Measurements from ENCODE around the gene VSTM5. TPM values are rescaled to one million over a fixed set of nuclear protein-coding genes. Genes with fewer than 3 reads are reported as not detected.

Gene VSTM5
- total and polyA plus RNA-seq, 2 of the 8 experiments (the other 6 are each of a cell fraction or from before 2014, with no cell fraction given), result 0.22 to 0.70 TPM

GRCh38 chr11:93843906-93844305 lies 6.5 kb downstream of the VSTM5 start:
- Histone ChIP-seq H2BK12ac (ENCODE audit: low read depth, low read length) (no peak overlapping the region), H2BK5ac (ENCODE audit: low read depth, low read length) (no peak overlapping the region), H3K79me2 (ENCODE audit: control insufficient read depth in 1 of 2, insufficient read depth in 2 of 2, low read length in 2 of 2) (no peaks in the 10 kb centered on the region), H3K23me2 (ENCODE audit: low read depth, low read length) (no peaks in the 10 kb centered on the region), H3K4ac (replicated peaks; ENCODE audit: insufficient read length, low read depth, low read length) (no peak overlapping the region), H2BK20ac (ENCODE audit: low read length) (no peak overlapping the region), H3K4me3 (ENCODE audit: extremely low read depth in 1 of 4, insufficient read depth in 2 of 4, low read depth in 3 of 4, low read length in 4 of 4) (no peak overlapping the region), H3K9me3 (ENCODE audit: insufficient read depth in 2 of 2, low read depth in 1 of 2, low read length in 1 of 2) (no peaks in the 10 kb centered on the region), H3K27ac (ENCODE audit: low read depth, low read length) (no peak overlapping the region), H3K23ac (ENCODE audit: insufficient read length) (no peak overlapping the region), H3K56ac (replicated peaks; ENCODE audit: insufficient read length, low read depth, low read length) (no peak overlapping the region), H2BK15ac (ENCODE audit: low read length) (no peak overlapping the region), H3K14ac (ENCODE audit: insufficient read length) (no peak overlapping the region), H3K18ac (ENCODE audit: extremely low read depth, low read length) (no peak overlapping the region), H3K27me3 (replicated peaks in 1 of 4; ENCODE audit: control insufficient read depth in 3 of 4, extremely low read depth in 1 of 4, insufficient read depth in 3 of 4, low read length in 3 of 4) (no peaks in the 10 kb centered on the region), H4K91ac (replicated peaks; ENCODE audit: insufficient read length, low read length) (no peak overlapping the region), H3K36me3 (ENCODE audit: control insufficient read depth in 2 of 4, insufficient read depth in 4 of 4, low read length in 3 of 4) (no peaks in the 10 kb centered on the region), H2AK5ac (ENCODE audit: low read depth, low read length) (no peak overlapping the region), H3K4me1 (replicated peaks in 1 of 4; ENCODE audit: control insufficient read depth in 3 of 4, insufficient read depth in 4 of 4, low read length in 3 of 4) (no peaks in the 10 kb centered on the region), H4K8ac (ENCODE audit: extremely low read depth, insufficient read depth, low read length) (no peak overlapping the region), H3K79me1 (ENCODE audit: low read depth, low read length) (no peaks in the 10 kb centered on the region), H2BK120ac (replicated peaks; ENCODE audit: low read depth, low read length) (no peak overlapping the region), H3K9ac (replicated peaks in 1 of 4; ENCODE audit: extremely low read depth in 1 of 4, low read depth in 3 of 4, low read length in 3 of 4) (no peak overlapping the region), H3K4me2 (ENCODE audit: insufficient read depth in 1 of 2, low read depth in 2 of 2, low read length in 2 of 2) (no peak overlapping the region), H4K20me1 (replicated peaks in 1 of 2; ENCODE audit: control insufficient read depth in 1 of 2, insufficient read depth in 2 of 2, low read length in 2 of 2) (no peaks in the 10 kb centered on the region), H2AFZ (ENCODE audit: low read length) (no peak overlapping the region), H4K5ac (ENCODE audit: insufficient read length, low read depth, low read length) (no peak overlapping the region)
- DNase-seq (ENCODE audit: low read depth in 1 of 2, low spot score in 2 of 2) (no peak), FAIRE-seq (no peak)
- WGBS, 2 experiments (ENCODE audit: extremely low coverage in 1 of 2, insufficient coverage in 1 of 2, insufficient read length in 1 of 2, insufficient replicate concordance in 2 of 2, low coverage in 1 of 2, low lambda C conversion rate in 2 of 2, missing lambda C conversion rate in 1 of 2), result 93% methylated on average over 5 of the region's 5 CpGs; no CpG with 5 or more reads in 1 of the 2 experiments
- ChIA-PET CTCF (ENCODE audit: partially characterized antibody) (interaction anchor here (0.8 to 1.7 kb wide), 4 partner anchors 13 to 51 kb away, joined by 3 to 6 read pairs (median 4); no protein-coding TSS in a partner anchor), POLR2A (ENCODE audit: partially characterized antibody) (interaction anchor here (0.6 to 1.0 kb wide), 2 partner anchors 22 to 651 kb away, joined by 3 read pairs; no protein-coding TSS in a partner anchor)
- TF ChIP-seq FOSL1 (IDR thresholded peaks at IDR 0.05; ENCODE audit: insufficient read depth, low read depth, low read length) (no peak), SIX5 (IDR thresholded peaks at IDR 0.05; ENCODE audit: low read depth, low read length) (no peak), EZH2 (IDR thresholded peaks at IDR 0.05; ENCODE audit: low read depth, low read length, severe bottlenecking) (no peak), CTBP2 (IDR thresholded peaks at IDR 0.05; ENCODE audit: borderline replicate concordance, insufficient read depth, insufficient read length, low read length) (no peak), RAD21 (IDR thresholded peaks at IDR 0.05 in 1 of 2, conservative IDR thresholded peaks at IDR 0.05 in 1 of 2; ENCODE audit: low read depth in 2 of 2, low read length in 2 of 2) (no peak), EP300 (IDR thresholded peaks at IDR 0.05; ENCODE audit: borderline replicate concordance in 1 of 2, low read depth in 2 of 2, low read length in 2 of 2) (no peak), BACH1 (IDR thresholded peaks at IDR 0.05; ENCODE audit: low read length) (no peak), NANOG (IDR thresholded peaks at IDR 0.05; ENCODE audit: insufficient read depth, low read depth, low read length, poor library complexity, severe bottlenecking) (no peak), YY1 (IDR thresholded peaks at IDR 0.05; ENCODE audit: low read depth, low read length) (no peak), BRCA1 (IDR thresholded peaks at IDR 0.05; ENCODE audit: low read depth, low read length) (no peak), JUN (IDR thresholded peaks at IDR 0.05; ENCODE audit: low read depth, low read length) (no peak), TCF12 (IDR thresholded peaks at IDR 0.05; ENCODE audit: low read depth, low read length) (no peak)
- TF ChIP-seq, protein P1, sequence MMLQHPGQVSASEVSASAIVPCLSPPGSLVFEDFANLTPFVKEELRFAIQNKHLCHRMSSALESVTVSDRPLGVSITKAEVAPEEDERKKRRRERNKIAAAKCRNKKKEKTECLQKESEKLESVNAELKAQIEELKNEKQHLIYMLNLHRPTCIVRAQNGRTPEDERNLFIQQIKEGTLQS (IDR thresholded peaks at IDR 0.05; ENCODE audit: insufficient read depth, low read depth, low read length), result no peak
